Pulmonary artery endothelial cell (primary cell): ENCODE results near the gene FBXW7. TPM values are rescaled to one million over a fixed set of nuclear protein-coding genes. Genes with fewer than 3 reads are reported as not detected.

Experiments used
- DNase-seq: peaks from one replicate; pipeline ENCODE4 v3.0.0-alpha.2; 2011; ENCODE audit warnings: low read depth, low spot score
- total RNA-seq: library from RNA; depleted of rRNA; stranded (reverse); fragments of >200 nt; gene quantifications from 2 replicates; pipeline ENCODE4 v1.2.3, GENCODE V29; 2014

Gene FBXW7
- total RNA-seq, 1 donor from 2014 or later, result 65.2 TPM

DNA sequence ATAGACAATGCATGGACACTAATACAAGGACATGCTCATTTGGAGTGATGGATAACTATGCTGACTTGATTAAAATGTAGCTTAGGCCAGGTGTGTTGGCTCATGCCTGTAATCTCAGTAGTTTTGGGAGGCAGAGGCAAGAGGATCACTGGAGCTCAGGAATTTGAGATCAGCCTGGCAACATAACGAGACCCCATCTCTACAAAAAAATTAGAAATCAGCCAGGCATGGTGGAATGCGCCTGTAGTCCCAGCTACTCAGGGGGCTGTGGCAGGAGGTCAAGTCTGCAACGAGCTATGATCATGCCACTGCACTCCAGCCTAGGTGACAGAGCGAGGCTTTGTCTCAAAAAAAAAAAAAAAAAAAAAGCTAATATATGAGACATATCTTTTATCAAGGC is 196.3 kb downstream of the FBXW7 start:
- DNase-seq, result no peak

GRCh38 chr4:152334931-152335330 is 201.0 kb downstream of the FBXW7 start:
- no peak for DNase-seq

DNA sequence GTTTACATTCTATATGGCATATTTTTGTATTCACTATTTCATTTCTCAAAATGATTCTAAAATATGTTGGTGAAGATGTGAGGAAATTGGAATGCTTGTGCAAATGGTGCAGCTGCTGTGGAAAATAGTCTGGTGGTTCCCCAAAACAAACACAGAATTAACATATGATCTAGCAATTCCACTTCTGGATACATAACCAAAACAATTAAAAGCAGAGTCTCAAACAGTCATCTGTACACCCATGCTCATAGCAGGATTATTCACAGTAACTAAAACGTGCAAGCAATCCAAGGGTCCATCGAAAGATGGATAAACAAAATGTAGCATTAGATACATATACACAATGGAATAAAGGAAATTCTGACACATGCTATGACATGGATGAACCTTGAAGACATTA is 204.8 kb downstream of the FBXW7 start:
- DNase-seq, result no peak

DNA sequence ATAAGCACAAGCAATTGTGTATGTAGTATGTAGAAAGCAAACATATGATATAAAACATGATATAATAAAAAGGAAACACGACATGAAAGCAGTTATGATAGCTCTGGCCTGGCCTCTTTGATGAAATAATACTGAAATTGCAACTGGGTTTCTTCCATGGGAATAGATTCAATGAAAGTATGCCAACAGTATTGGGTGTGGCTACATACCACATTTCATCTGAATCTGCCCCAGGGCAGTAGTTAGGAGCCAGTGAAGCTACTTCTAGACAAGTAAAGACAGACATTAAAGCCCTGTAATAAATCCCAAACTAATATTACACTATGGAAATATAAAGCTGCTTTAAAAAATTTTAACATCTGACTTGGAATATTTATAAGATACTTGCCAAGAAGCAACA is 207.3 kb downstream of the FBXW7 start:
- no peak for DNase-seq

DNA sequence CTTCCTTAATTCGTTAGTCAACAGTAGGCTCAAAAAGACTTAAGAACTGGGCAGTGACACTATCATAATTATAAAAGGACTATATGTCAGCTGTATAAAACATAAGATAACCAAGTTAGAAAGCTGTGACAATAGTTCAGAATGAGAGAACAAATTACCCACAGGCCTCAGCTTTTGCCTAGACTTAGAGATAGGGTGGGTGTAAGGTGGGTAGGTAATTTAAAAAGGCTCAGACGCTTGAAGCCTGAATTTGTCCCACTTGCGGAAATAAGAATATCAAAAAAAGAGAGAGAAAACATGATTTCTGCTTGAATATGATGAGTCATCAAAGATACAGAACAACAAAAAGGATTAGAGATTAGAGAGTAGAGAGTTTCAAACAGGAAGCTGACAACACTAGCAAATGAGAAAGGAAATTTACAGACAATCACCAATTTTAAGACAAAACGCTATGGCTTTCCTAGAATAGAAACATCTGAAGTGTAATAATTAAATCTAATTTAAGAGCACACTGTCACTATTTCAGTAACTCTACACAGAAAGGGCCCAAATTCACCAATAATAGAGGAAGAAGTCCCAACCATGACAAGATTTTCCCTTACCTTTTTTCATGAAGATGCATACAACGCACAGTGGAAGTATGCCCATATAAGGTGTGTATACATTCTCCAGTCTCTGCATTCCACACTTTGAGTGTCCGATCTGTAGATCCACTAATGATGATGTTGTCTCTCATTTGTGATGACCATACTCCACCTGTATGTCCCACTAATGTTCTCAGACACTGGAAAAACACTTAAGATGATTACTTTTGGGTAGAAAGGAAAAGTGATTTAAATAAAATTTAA is 208.1 kb downstream of the FBXW7 start:
- no peak for DNase-seq

GRCh38 chr4:152325831-152326230 is 210.1 kb downstream of the FBXW7 start:
- no peak for DNase-seq

DNA sequence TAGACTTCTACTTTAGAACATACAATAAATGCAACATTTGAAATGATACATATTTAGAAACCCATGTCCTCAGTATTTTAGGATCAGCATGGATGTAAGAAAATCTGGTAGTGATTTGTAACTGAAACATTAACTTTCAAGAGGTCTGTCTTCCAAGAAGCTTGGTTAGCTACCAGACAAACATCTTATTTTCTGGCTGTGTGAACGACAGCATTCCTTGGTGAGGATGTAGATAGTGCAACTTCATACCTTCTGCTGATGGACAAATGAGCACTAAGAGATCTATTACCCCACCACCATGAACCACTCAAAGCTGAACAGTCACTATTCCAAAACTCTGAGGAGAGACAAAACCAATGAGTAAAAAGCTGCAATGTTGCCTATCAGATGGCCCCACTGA is 212.7 kb downstream of the FBXW7 start:
- DNase-seq, result no peak

DNA sequence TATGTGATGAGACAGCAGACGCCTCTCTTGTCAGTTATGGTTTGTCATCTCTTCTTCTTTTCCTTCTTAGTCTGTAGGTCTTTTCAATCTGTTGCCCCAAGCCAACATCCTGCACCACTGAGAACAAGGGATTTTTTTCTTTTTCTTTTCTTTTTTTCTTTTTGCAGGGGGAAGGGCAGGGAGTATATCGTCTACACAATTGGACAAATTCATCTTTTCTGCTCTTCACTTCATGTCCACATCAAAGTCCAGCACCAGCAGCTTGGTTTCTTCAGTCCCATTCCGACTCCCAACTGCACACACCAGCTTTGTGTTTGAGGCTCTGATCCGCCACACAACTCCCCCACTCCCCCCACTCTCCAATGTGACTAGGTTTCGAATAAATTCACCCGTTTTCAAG is 213.2 kb downstream of the FBXW7 start:
- DNase-seq, result no peak

GRCh38 chr4:152321923-152322322 is 214.0 kb downstream of the FBXW7 start:
- no peak for DNase-seq

- no peak for DNase-seq
Observed at GRCh38 chr4:152321398-152321797, 214.5 kb downstream of the FBXW7 start.

GRCh38 chr4:152316969-152317368 is 218.9 kb downstream of the FBXW7 start:
- DNase-seq, result no peak

DNA sequence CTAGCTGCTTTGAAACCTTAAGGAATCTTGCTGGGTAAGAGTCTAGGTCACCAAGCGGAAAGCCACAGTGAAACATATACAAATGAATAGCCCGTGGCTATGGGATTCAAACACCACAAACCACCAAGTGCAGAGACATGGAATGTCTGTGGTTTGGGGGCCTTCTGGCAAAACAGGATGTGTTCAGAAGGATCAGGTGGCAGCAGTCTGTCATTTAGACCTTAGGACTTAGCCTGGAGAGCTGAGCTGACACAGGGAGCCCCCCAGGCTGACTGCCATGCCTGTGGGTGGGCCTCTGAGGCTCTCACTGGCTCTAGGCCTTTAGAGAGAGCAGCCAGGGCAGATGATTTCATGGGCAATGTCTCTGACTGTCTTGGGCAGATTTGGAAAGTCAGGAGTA is 225.6 kb downstream of the FBXW7 start:
- no peak for DNase-seq

GRCh38 chr4:152309418-152309817 is 226.5 kb downstream of the FBXW7 start:
- no peak for DNase-seq

GRCh38 chr4:152308951-152309350 is 226.9 kb downstream of the FBXW7 start:
- DNase-seq, result no peak

- no peak for DNase-seq
Observed at GRCh38 chr4:152307669-152308068, 228.2 kb downstream of the FBXW7 start.

GRCh38 chr4:152306541-152306940 is 229.4 kb downstream of the FBXW7 start:
- no peak for DNase-seq

GRCh38 chr4:152304220-152304619 is 231.7 kb downstream of the FBXW7 start:
- DNase-seq, result no peak

- DNase-seq, result no peak
Observed at GRCh38 chr4:152301381-152301780, 234.5 kb downstream of the FBXW7 start.

DNA sequence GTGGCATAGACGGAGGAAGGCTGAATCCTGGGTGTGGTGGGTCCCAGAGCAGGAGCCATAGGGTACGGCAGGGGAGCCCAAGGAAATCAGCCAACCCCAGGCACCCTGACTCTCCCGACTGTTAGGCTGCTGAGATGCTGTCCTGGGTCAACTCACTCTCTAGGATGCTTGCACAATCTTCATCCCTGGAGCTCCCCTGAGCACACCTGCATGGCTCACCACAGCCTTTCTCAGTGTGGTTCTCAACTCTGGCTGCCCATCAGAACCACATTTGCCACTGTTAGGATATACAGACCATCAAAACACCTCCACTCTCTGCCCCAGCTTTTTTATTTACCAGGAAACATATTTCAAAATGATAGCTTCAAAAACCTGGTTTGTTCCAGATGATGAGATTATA is 236.3 kb downstream of the FBXW7 start:
- no peak for DNase-seq

DNA sequence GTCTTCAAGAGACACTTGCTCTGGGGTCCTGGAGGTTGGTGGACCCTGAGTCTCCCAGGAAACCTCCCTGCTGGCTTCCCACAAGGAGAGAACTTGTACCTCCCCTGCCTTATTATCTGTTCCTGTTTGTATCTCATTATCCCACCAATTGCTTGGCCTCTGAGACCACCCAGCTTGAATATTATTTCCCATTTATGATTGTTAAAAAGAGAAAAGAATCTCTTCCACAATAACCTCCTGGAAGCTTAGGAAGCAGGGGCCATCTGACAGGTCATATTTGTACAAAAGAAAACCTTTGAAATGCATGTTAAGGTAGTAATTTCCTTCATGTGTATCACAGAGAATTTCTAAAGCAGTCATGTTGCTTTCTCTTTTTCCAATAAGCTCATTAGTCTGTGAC is 239.5 kb downstream of the FBXW7 start:
- no peak for DNase-seq

- DNase-seq, result no peak
Observed at GRCh38 chr4:152294765-152295164, 241.1 kb downstream of the FBXW7 start.

DNA sequence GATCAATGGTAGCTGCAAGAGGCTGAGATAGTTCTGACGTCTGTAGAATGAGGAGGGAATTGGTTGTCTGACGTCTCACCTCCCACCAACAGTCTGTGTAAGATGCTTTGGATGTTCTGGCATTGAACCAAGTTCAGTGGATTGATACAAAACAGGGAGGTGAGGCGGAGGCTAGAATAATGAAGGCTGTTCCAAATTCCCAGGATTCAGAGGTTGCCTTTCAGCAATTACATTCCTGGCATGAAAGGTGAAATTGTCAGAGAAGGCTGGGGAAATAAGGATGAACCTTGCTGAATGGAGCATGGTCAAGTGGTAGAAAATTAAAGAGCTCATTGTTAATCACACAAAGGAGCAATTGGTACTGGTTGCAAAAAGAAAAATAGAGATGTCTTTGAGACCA is 241.6 kb downstream of the FBXW7 start:
- no peak for DNase-seq

DNA sequence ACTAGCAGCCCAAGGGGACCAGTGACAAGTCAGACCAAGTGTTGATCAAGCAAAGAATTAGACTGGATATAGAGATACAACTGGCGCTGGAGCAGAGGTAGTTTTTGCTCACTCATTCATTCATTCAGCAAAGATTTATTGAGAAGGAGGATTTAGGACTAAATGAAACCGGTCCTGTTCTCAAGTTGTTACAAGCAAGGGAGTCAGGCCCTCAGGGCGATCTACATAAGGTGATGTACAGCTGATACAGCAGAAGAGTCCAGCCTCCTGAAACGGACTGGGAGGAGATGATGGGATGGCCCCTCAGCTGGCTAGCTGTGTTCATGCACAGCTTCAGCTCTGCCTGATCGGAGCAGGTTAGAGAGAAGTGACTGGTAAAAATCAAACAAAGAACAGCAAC is 242.4 kb downstream of the FBXW7 start:
- DNase-seq, result no peak
